GM06990 (cell line): Measurements from ENCODE around the gene PRR11.

ENCODE experiments used
- DNase-seq: peaks from one replicate; pipeline ENCODE4 v3.0.0-alpha.2; 2011; ENCODE audit not compliant: insufficient read length; ENCODE audit errors: extremely low read depth
- H3K27me3 ChIP-seq: replicated peaks from 2 replicates; pipeline ENCODE4 v1.6.0; 2011; ENCODE audit warnings: low read length; ENCODE audit not compliant: control insufficient read depth, insufficient read depth
- H3K36me3 ChIP-seq: 2 replicates; pipeline ENCODE4 v1.5.1; 2011; ENCODE audit warnings: low read length; ENCODE audit not compliant: control insufficient read depth, insufficient read depth
- H3K4me3 ChIP-seq: replicated peaks from 2 replicates; pipeline ENCODE4 v1.5.1; 2011; ENCODE audit warnings: low read depth, mild to moderate bottlenecking, control low read depth, low read length
- CTCF ChIP-seq: IDR thresholded peaks from 2 replicates; pipeline ENCODE4 v1.5.1; 2011; ENCODE audit warnings: low read length, control low read depth, mild to moderate bottlenecking, inconsistent platforms; ENCODE audit not compliant: insufficient read depth, poor library complexity, severe bottlenecking

The PRR11 gene

GRCh38 chr17:59145571-59146096 is 9.9 kb upstream of the PRR11 start:
- H3K36me3 ChIP-seq: no peaks in the 10 kb centered on the region
- no peak for DNase-seq
- no peak overlapping the region for H3K4me3 ChIP-seq
- H3K27me3 ChIP-seq: no peaks in the 10 kb centered on the region
- TF ChIP-seq CTCF: no peak

DNA sequence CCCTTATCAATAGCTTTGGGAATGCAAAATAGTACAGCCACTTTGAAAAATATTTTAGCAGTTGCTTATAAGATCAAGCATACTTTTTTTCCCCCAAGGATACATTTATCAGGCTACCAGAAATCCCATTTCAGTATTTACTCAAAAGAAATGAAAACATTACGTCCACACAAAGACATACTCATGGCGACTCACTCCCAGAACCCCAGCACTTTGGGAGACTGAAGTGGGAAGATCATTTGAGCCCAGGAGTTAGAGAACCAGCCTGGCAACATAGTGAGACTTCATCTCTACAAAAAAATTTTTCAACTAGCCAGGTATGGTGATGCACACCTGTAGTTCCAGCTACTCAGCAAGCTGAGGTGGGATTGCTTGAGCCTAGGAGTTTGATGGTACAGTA is 6.5 kb upstream of the PRR11 start:
- DNase-seq: no peak
- H3K27me3 ChIP-seq: no peaks in the 10 kb centered on the region
- TF ChIP-seq CTCF: no peak
- H3K36me3 ChIP-seq: no peaks in the 10 kb centered on the region
- H3K4me3 ChIP-seq: no peak overlapping the region

DNA sequence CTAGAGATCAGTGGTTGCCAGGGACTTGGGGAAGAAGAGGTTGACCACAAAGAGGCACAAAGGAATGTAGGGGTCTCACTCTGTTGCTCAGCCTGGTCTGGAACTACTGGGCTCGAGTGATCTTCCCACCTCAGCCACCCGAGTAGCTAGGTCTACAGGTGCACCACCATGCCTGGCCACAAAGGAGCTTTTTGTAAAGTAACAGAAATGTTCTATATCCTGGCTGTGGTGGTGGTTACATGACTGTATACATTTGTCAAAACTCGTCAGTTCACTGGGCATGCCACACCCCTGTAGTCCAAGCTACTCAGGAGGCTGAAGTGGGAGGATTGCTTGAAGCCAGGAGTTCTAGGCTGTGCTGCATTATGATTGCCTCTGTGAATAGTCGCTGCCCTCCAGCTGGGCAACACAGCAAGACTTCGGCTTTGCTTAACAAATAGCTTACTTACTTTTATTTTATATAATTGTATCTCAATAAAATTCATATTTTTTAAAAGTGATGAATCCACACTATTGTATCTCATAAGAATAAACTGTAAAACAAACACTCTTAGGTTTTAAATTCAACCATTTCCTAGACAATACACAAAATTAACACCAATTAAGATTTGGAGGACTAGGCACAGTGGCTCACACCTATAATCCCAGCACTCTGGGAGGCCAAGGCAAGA is 5.6 kb upstream of the PRR11 start:
- Histone ChIP-seq H3K36me3 (no peaks in the 10 kb centered on the region), H3K27me3 (no peaks in the 10 kb centered on the region), H3K4me3 (no peak overlapping the region)
- no peak for TF ChIP-seq CTCF
- no peak for DNase-seq

DNA sequence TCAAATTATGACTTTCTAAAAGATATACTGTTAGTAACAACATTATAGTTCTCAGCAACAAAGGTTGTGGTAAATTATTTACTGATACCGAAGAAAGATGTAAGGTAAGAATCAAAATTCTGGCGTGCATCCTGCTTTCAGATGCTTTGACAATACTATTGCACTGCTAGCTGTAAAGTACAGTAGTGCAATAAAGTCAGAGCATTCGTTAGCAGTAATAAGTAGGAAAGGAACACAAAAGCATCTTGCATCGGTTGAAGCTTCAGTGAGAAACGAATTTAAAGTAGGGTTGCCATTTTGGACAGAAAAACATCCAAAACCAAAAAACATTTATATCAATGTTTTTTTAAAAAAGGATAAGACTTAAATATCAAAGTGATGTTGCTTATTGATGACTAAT is 4.5 kb upstream of the PRR11 start:
- DNase-seq: no peak
- no peaks in the 10 kb centered on the region for H3K36me3 ChIP-seq
- TF ChIP-seq CTCF: no peak
- no peak overlapping the region for H3K4me3 ChIP-seq
- no peaks in the 10 kb centered on the region for H3K27me3 ChIP-seq

- Histone ChIP-seq H3K27me3 (no peaks in the 10 kb centered on the region), H3K4me3 (no peak overlapping the region), H3K36me3 (no peaks in the 10 kb centered on the region)
- no peak for DNase-seq
- no peak for TF ChIP-seq CTCF
Measured at GRCh38 chr17:59151591-59151990, 4.0 kb upstream of the PRR11 start.

GRCh38 chr17:59152925-59153324 is 2.6 kb upstream of the PRR11 start:
- TF ChIP-seq CTCF: no peak
- H3K27me3 ChIP-seq: no peaks in the 10 kb centered on the region
- H3K36me3 ChIP-seq: no peaks in the 10 kb centered on the region
- H3K4me3 ChIP-seq: peak overlapping the region; percentile 14
- DNase-seq: no peak
